Mucosa of descending colon (tissue), 3 donors: ENCODE data around the gene LRP1B. TPM values are rescaled to one million over a fixed set of nuclear protein-coding genes. Genes with fewer than 3 reads are reported as not detected.

Experiments used
- ATAC-seq: fragments of 200-7000 bp; cut with Tn5 transposase; one replicate; pipeline ENCODE4 v1.9.1; 2020; ENCODE audit warnings: mild to moderate bottlenecking, moderate library complexity
- DNase-seq, 3 donors: peaks; one replicate each; pipeline ENCODE4 v3.0.0-alpha.2; 2020
- H3K36me3 ChIP-seq: fragments of 200-600 bp; one replicate; pipeline ENCODE4 v1.8.0; 2021; ENCODE audit warnings: low read depth, mild to moderate bottlenecking
- H3K4me1 ChIP-seq: fragments of 200-600 bp; one replicate; pipeline ENCODE4 v1.8.0; 2021; ENCODE audit warnings: low read depth, mild to moderate bottlenecking
- H3K4me3 ChIP-seq: fragments of 200-600 bp; one replicate; pipeline ENCODE4 v1.8.0; 2021; ENCODE audit warnings: mild to moderate bottlenecking
- H3K9me3 ChIP-seq: fragments of 200-600 bp; one replicate; pipeline ENCODE4 v1.8.0; 2021; ENCODE audit warnings: mild to moderate bottlenecking
- intact Hi-C, 2 donors: fragments of 100-400 bp; cut with DNase I in 1 of 2; cut with micrococcal nuclease in 1 of 2; formaldehyde crosslinking; loops; one replicate each; pipeline versions ENCODE4 v1.11.0 to v1.11.1; 2022; cut with DNase I, micrococcal nuclease
- total RNA-seq, 3 donors: library from RNA; stranded (reverse); fragmentation: NEBNext Ultra II Directional in 2 of 3; extraction: Animal tissue kit (Norgen Biotek cat#: 25700) in 2 of 3; gene quantifications; one replicate each; pipeline versions ENCODE4 v1.2.1 to v1.2.4, GENCODE V29; 2021 to 2023
- TF ChIP-seq, protein P1 (sequence below): fragments of 200-600 bp; IDR thresholded peaks from one replicate; pipeline ENCODE4 v1.8.0; 2022; ENCODE audit warnings: antibody characterized with exemption, mild to moderate bottlenecking
- donor health status: DM: no; HTN: no; CAD: no; lungs with moderate emphysema.
- donor health status: DM: no; HTN: no; CAD: no.
- donor health status: DM: no; HTN: yes; CAD: no.

LRP1B gene
- total RNA-seq, 3 donors from 2014 or later = 0.12 to 1.6 (median 0.20) TPM

DNA sequence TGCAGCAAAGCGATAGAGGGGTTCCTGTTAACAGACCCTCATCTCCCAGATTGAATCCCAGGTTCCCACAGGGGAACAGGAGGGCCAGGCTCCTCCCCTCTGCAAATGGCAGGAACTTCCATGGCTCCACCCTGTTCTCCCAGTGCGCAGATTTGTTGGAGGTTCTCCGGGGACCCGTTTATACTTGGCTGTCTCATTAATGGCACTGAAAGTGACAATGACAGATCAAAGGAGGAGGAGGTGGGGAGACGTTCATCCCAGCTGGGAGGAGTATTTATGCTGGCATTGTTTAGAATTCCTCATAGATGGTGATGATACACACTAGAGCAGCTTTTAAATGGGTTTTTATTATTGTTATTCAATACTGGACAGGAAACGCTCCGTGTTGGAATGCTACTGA is 186.9 kb downstream of the LRP1B start:
- Histone ChIP-seq H3K4me1 (no peaks in the 10 kb centered on the region), H3K4me3 (no peak overlapping the region), H3K9me3 (no peaks in the 10 kb centered on the region), H3K36me3 (no peaks in the 10 kb centered on the region)
- TF ChIP-seq, protein P1, sequence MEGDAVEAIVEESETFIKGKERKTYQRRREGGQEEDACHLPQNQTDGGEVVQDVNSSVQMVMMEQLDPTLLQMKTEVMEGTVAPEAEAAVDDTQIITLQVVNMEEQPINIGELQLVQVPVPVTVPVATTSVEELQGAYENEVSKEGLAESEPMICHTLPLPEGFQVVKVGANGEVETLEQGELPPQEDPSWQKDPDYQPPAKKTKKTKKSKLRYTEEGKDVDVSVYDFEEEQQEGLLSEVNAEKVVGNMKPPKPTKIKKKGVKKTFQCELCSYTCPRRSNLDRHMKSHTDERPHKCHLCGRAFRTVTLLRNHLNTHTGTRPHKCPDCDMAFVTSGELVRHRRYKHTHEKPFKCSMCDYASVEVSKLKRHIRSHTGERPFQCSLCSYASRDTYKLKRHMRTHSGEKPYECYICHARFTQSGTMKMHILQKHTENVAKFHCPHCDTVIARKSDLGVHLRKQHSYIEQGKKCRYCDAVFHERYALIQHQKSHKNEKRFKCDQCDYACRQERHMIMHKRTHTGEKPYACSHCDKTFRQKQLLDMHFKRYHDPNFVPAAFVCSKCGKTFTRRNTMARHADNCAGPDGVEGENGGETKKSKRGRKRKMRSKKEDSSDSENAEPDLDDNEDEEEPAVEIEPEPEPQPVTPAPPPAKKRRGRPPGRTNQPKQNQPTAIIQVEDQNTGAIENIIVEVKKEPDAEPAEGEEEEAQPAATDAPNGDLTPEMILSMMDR = no peak
- ATAC-seq (no peak), DNase-seq (no peak)
- intact Hi-C loops = no loop called here

DNA sequence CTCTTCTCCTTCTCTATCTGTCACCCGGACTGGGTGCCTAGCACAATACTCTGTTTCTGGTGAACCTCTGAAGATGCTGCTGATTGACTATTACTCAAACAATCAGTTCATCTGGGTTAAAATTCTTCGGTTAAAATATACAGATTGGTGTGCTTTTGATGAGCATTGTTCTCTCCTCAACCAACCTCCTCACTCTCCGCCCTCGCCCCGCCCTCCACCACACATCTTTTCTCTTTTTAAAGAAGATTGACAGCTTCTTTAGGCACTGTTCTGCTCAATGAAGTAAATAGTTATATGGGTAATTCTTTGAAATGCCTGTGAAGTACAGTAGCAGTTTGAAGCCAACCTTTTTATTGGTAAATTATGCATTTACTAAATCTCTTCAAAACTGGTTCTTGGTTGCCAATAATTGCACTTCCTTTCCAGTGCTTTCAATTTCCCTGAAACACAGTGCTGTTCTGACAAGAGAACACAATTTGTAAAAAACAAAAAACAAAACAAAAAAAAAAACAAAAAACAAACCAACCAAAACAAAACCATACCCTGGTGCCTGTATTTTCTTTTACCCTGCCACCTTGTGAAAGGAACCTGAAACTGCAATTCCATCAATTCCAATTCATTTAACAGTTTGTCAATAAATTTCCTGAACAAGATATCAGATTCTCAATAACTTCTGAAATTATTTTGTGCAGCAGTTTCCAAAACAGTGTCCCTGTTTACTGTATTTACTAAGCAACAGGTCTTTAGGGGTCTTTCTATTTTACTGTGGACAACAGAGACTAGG is 188.6 kb downstream of the LRP1B start:
- ATAC-seq (no peak), DNase-seq (no peak)
- H3K4me3 ChIP-seq = no peak overlapping the region
- intact Hi-C loops = no loop called here
- H3K9me3 ChIP-seq = no peaks in the 10 kb centered on the region
- no peaks in the 10 kb centered on the region for H3K36me3 ChIP-seq
- no peaks in the 10 kb centered on the region for H3K4me1 ChIP-seq
- TF ChIP-seq, protein P1 = no peak

DNA sequence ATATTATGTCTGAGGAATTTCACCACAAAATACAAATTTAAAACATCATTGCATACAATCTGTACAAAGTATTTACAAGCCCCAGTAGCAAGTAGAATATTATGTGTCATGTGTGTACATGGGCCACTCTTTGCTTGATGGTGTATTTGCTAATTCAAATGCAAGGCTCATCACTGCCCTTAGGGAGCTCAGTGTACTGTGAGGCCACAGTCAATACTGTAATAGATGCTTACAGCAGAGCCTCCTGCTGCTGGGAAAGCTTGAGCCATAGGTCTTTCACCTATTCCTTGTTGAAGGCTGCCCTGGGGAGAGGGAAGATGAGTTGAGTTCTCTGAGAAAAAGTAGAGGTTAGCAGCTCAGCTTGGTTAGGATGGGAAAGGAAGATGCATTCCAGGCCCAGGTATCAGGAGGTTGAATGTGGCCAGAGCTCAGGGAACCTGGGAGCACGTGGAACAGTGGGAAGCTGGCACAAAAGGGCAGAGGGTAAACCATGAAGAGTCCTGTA is 189.6 kb downstream of the LRP1B start:
- Histone ChIP-seq H3K9me3 (no peaks in the 10 kb centered on the region), H3K4me3 (no peak overlapping the region), H3K4me1 (no peaks in the 10 kb centered on the region), H3K36me3 (no peaks in the 10 kb centered on the region)
- no peak for ATAC-seq
- no peak for DNase-seq
- intact Hi-C loops = no loop called here
- TF ChIP-seq, protein P1 = no peak

DNA sequence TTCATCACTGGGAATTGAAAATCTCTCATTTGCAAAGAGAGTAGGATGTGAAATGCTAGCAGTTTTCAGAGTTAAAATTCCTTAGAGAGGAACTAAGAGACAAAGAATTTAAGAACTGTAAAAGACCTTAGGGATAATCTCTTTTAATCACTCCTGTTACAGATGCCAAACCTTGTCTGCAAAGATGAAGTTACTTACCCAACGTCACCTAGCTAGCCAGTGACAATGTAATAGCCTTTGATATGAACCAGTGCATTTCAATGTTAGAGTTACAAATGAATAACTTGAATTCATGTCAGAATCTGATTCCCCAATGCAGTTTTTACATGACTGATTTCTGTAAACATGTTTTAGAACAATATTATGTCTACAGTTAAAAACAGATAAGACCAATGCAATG is 190.1 kb downstream of the LRP1B start:
- no peak overlapping the region for H3K4me3 ChIP-seq
- no peaks in the 10 kb centered on the region for H3K36me3 ChIP-seq
- TF ChIP-seq, protein P1 = no peak
- ATAC-seq = no peak
- H3K4me1 ChIP-seq = no peaks in the 10 kb centered on the region
- no peak for DNase-seq
- intact Hi-C loops = no loop called here
- H3K9me3 ChIP-seq = no peaks in the 10 kb centered on the region

DNA sequence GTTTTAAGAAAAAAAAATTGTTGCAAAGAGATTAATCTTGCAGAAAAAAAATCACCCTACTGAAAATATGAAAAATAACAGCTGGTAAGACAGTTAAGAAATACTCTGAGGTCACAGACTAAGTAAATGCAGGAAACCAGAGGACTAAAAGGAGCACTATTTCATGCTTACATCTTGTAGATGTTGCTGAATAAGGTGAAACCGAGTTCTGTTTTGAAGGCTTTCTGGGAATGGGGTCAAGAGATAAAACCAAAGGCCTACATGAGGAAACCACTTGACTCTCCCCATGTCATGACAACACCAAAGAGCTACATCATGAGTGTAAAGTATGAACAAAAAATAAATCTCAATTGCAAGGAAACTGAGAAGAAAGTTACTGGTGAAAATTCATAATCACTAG is 197.6 kb downstream of the LRP1B start:
- DNase-seq (no peak), ATAC-seq (no peak)
- Histone ChIP-seq H3K4me1 (no peaks in the 10 kb centered on the region), H3K36me3 (no peaks in the 10 kb centered on the region), H3K9me3 (no peaks in the 10 kb centered on the region), H3K4me3 (no peak overlapping the region)
- intact Hi-C loops = no loop called here
- TF ChIP-seq, protein P1 = no peak
